HCT116 (cell line): ENCODE measurements around the gene ACKR3. TPM values are rescaled to one million over a fixed set of nuclear protein-coding genes. Genes with fewer than 3 reads are reported as not detected.

ENCODE experiments used
- ATAC-seq: fragments of 200-7000 bp; cut with Tn5 transposase; 2 replicates; pipeline ENCODE4 v1.9.1; 2020; ENCODE audit warnings: mild to moderate bottlenecking, moderate library complexity
- BruUV-seq: library from RNA; stranded (reverse); fragments of 400-500 nt; replicated peaks from 2 replicates; lab custom pipeline; 2021; lab: Mats Ljungman, UMichigan
- CTCF ChIA-PET: fragments of 300-600 bp; sonication (Branson Sonifier 250); formaldehyde crosslinking; loops from one replicate; lab custom pipeline; 2021; ENCODE audit warnings: antibody characterized with exemption; lab: Charles Lee
- POLR2A ChIA-PET: fragments of 300-600, 350-600 bp; sonication (Branson Sonifier 250); formaldehyde crosslinking; loops from one replicate; lab custom pipeline; 2021; ENCODE audit warnings: antibody characterized with exemption; lab: Charles Lee
- RAD21 ChIA-PET, 2 experiments: fragments of 300-600 bp; sonication (Branson Sonifier 250); formaldehyde crosslinking; loops; one replicate each; lab custom pipeline; 2023; ENCODE audit warnings: low total read pairs in 2 of 2; ENCODE audit not compliant: uncharacterized antibody in 2 of 2, unreplicated experiment in 2 of 2, low non-redundant PET in 1 of 2; lab: Charles Lee
- DNase-seq: peaks from one replicate; pipeline ENCODE4 v3.0.0-alpha.2; 2010; ENCODE audit warnings: low read depth, low spot score
- H2AFZ ChIP-seq: fragments of 200-600 bp; shearing (Covaris generic), sonication (generic); 2 replicates; pipeline ENCODE4 v1.6.1; 2017; ENCODE audit warnings: low read depth, mixed run types, mixed read lengths, antibody characterized with exemption, low read length; ENCODE audit not compliant: poor library complexity, severe bottlenecking
- H3K27ac ChIP-seq: 2 replicates; pipeline ENCODE4 v1.5.1; 2012; ENCODE audit warnings: low read depth, low read length
- H3K27me3 ChIP-seq: fragments of 200-600 bp; sonication (generic); 2 replicates; pipeline ENCODE4 v1.6.1; 2016; ENCODE audit warnings: mixed run types, low read length, mixed read lengths; ENCODE audit not compliant: insufficient read depth
- H3K36me3 ChIP-seq, 2 experiments: fragments of 200-500 bp in 1 of 2; fragments of 200-600 bp in 1 of 2; sonication (Bioruptor generic) in 1 of 2; sonication (generic) in 1 of 2; 2 replicates each; pipeline versions ENCODE4 v1.5.1 to v1.6.1; 2014 to 2016; ENCODE audit warnings: low read length in 2 of 2, inconsistent platforms in 1 of 2, mixed read lengths in 1 of 2, mixed run types in 1 of 2; ENCODE audit not compliant: insufficient read depth in 2 of 2, control insufficient read depth in 1 of 2
- H3K4me1 ChIP-seq, 2 experiments: fragments of 200-600 bp in 1 of 2; sonication (generic) in 1 of 2; 2 replicates each; pipeline versions ENCODE4 v1.5.1 to v1.6.1; 2012 to 2017; ENCODE audit warnings: low read length in 2 of 2, inconsistent platforms in 1 of 2, mild to moderate bottlenecking in 1 of 2, mixed read lengths in 1 of 2, mixed run types in 1 of 2, moderate library complexity in 1 of 2; ENCODE audit not compliant: insufficient read depth in 2 of 2, control insufficient read depth in 1 of 2
- H3K4me2 ChIP-seq: fragments of 200-600 bp; sonication (generic); 2 replicates; pipeline ENCODE4 v1.6.1; 2017; ENCODE audit warnings: mixed run types, low read length, mixed read lengths
- H3K4me3 ChIP-seq, 2 experiments: fragments of 200-600 bp in 1 of 2; sonication (generic) in 1 of 2; replicated peaks in 1 of 2; 2 replicates each; pipeline ENCODE4 v1.5.1; 2011 to 2016; ENCODE audit warnings: low read length in 2 of 2, control low read depth in 1 of 2, low read depth in 1 of 2, mild to moderate bottlenecking in 1 of 2, mixed read lengths in 1 of 2, mixed run types in 1 of 2
- H3K79me2 ChIP-seq: fragments of 200-600 bp; sonication (generic); 2 replicates; pipeline ENCODE4 v1.6.1; 2017; ENCODE audit warnings: mild to moderate bottlenecking, mixed run types, low read length, moderate library complexity, mixed read lengths; ENCODE audit not compliant: insufficient read depth
- H3K9ac ChIP-seq: fragments of 200-600 bp; sonication (generic); 2 replicates; pipeline ENCODE4 v1.6.1; 2016; ENCODE audit warnings: low read length, mixed read lengths
- H3K9me2 ChIP-seq: fragments of 200-600 bp; sonication (generic), shearing (Covaris generic); 2 replicates; pipeline ENCODE4 v1.6.1; 2017; ENCODE audit warnings: mixed run types, mild to moderate bottlenecking, moderate library complexity; ENCODE audit not compliant: insufficient read depth
- H3K9me3 ChIP-seq, 2 experiments: fragments of 200-500 bp in 1 of 2; fragments of 200-600 bp in 1 of 2; sonication (Bioruptor generic) in 1 of 2; sonication (generic) in 1 of 2; 2 replicates each; pipeline ENCODE4 v1.6.1; 2014 to 2017; ENCODE audit warnings: low read length in 2 of 2, mixed read lengths in 2 of 2, inconsistent platforms in 1 of 2, low read depth in 1 of 2, mild to moderate bottlenecking in 1 of 2, mixed run types in 1 of 2, moderate library complexity in 1 of 2; ENCODE audit not compliant: control insufficient read depth in 1 of 2, insufficient read depth in 1 of 2
- H4K20me1 ChIP-seq: fragments of 200-600 bp; sonication (generic), shearing (Covaris generic); 2 replicates; pipeline ENCODE4 v1.6.1; 2017; ENCODE audit warnings: mixed run types, mild to moderate bottlenecking, moderate library complexity; ENCODE audit not compliant: insufficient read depth
- MAX ChIP-seq: IDR thresholded peaks from 2 replicates; pipeline ENCODE4 v1.6.1; 2012
- RAD21 ChIP-seq: IDR thresholded peaks from 2 replicates; pipeline ENCODE4 v1.6.1; 2012; ENCODE audit warnings: low read depth, mild to moderate bottlenecking
- intact Hi-C: fragments of 100-400 bp; cut with micrococcal nuclease; formaldehyde crosslinking; loops from 2 replicates; pipeline ENCODE4 v1.10.0; 2022
- total RNA-seq: library from RNA; stranded (reverse); gene quantifications from one replicate; pipeline ENCODE4 v1.2.1, GENCODE V29; 2021; ENCODE audit not compliant: unreplicated experiment

ACKR3 gene
- total RNA-seq, 1 experiment from 2014 or later, result 0.20 TPM

GRCh38 chr2:236541008-236541562 is 28.5 kb upstream of the ACKR3 start:
- H3K4me3 ChIP-seq, result no peak overlapping the region
- no peak overlapping the region for H2AFZ ChIP-seq
- H3K27ac ChIP-seq, result no peak overlapping the region
- no peaks in the 10 kb centered on the region for H4K20me1 ChIP-seq
- no peak overlapping the region for H3K9ac ChIP-seq
- peaks cover 27% of the 10 kb centered on the region; the same call in 1 of the 2 replicates for H3K27me3 ChIP-seq
- no peak for TF ChIP-seq MAX
- ChIA-PET RAD21 (no interaction called here), POLR2A (no interaction called here), CTCF (no interaction called here)
- no peaks in the 10 kb centered on the region for H3K79me2 ChIP-seq
- H3K9me2 ChIP-seq, result no peaks in the 10 kb centered on the region
- H3K4me2 ChIP-seq, result no peak overlapping the region
- ATAC-seq (no peak), DNase-seq (no peak)
- BruUV-seq, result no TSS peak
- H3K36me3 ChIP-seq, result no peaks in the 10 kb centered on the region
- intact Hi-C loops, result no loop called here
- no peaks in the 10 kb centered on the region for H3K4me1 ChIP-seq
- no peaks in the 10 kb centered on the region for H3K9me3 ChIP-seq

GRCh38 chr2:236544362-236544761 is 25.3 kb upstream of the ACKR3 start:
- H3K4me3 ChIP-seq, result no peak overlapping the region
- H3K9ac ChIP-seq, result no peak overlapping the region
- BruUV-seq, result no TSS peak
- POLR2A ChIA-PET, result no interaction called here
- H3K79me2 ChIP-seq, result no peaks in the 10 kb centered on the region
- H3K36me3 ChIP-seq, result no peaks in the 10 kb centered on the region
- no peak overlapping the region for H3K27ac ChIP-seq
- ATAC-seq (no peak), DNase-seq (no peak)
- no peaks in the 10 kb centered on the region for H3K4me1 ChIP-seq
- no peaks in the 10 kb centered on the region for H3K9me2 ChIP-seq
- no peaks in the 10 kb centered on the region for H4K20me1 ChIP-seq
- CTCF ChIA-PET, result no interaction called here
- H2AFZ ChIP-seq, result no peak overlapping the region
- TF ChIP-seq RAD21, result no peak
- RAD21 ChIA-PET, result no interaction called here
- no peak overlapping the region for H3K4me2 ChIP-seq
- H3K9me3 ChIP-seq, result no peaks in the 10 kb centered on the region
- intact Hi-C loops, result no loop called here
- peaks cover 23% of the 10 kb centered on the region; the same call in 1 of the 2 replicates for H3K27me3 ChIP-seq
